IPS-18c (cell line): ENCODE results near the gene CLCN6.

Experiments
- H3K4me3 ChIP-seq: 2 replicates; pipeline ENCODE4 v1.7.0; 2013; ENCODE audit warnings: low read depth, mild to moderate bottlenecking, low read length, moderate library complexity; ENCODE audit not compliant: insufficient read depth
- H3K9me3 ChIP-seq: one replicate; pipeline ENCODE4 v1.6.1; 2013; ENCODE audit warnings: mild to moderate bottlenecking, low read length, moderate library complexity; ENCODE audit not compliant: control insufficient read depth, insufficient read depth

Gene CLCN6

DNA sequence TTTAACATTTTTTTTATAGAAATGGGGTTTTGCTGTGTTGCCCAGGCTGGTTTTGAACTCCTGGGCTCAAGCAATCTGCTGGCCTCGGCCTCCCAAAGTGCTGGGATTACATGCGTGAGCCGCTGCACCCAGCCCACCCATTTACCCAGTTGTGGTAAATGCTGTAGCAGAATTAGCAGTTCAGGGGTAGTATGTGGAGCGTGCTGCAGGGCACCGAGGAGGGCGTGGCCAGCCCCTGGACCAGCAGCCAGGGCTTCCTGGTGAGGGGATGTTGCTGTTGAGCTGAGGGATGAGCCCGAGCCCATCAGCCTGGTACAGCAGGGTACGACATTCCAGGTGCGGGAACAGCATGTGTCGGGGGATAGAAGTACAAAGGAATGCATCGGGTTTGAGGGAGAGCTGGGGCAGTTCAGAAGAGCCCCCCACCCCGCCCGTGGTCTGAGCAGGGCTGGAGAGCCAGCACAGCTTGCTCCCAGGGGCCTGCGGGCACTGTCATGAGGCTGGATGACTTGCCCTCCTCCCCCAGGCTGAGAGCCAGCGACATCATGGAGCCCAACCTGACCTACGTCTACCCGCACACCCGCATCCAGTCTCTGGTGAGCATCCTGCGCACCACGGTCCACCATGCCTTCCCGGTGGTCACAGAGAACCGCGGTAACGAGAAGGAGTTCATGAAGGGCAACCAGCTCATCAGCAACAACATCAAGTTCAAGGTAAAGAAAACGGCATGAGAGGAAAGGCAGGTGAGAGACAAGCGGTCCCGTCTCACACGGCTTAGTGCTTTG, 29.6 kb downstream of the CLCN6 start:
- H3K9me3 ChIP-seq = no peaks in the 10 kb centered on the region
- no peak overlapping the region for H3K4me3 ChIP-seq

GRCh38 chr1:11836955-11837766, 31.2 kb downstream of the CLCN6 start:
- H3K4me3 ChIP-seq = no peak overlapping the region
- H3K9me3 ChIP-seq = no peaks in the 10 kb centered on the region

DNA sequence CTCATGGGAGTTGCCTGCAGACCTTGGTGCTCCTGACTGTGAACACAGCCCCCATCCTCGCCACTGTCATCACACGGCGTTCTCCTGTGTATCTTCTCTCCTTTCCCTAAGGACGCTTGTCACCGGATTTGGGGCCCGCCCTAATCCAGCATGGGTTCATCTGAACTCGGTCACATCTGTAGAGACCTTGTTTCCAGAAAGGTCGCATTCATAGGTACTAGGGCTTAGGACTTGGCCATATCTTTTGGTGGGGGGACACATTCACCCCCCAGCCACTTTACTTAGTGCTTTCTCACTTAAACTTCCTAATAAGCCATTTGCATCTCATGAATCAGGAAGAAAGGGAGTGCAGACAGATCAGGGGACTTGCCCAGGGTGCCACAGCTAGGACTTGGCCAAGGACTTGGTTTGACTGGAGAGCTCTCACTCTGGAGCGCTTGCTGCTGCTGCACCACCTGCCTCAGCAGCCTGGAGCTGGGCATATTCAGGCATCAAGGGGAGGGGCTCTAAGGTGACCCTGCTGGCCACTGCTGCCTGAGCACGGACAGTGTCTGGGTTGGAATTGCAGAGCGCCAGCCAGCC, 31.9 kb downstream of the CLCN6 start:
- no peaks in the 10 kb centered on the region for H3K9me3 ChIP-seq

GRCh38 chr1:11838349-11839272, 32.6 kb downstream of the CLCN6 start:
- no peaks in the 10 kb centered on the region for H3K9me3 ChIP-seq
- H3K4me3 ChIP-seq = no peak overlapping the region

More for the DNA sequence above, 31.9 kb downstream of the CLCN6 start:
- H3K4me3 ChIP-seq = no peak overlapping the region

DNA sequence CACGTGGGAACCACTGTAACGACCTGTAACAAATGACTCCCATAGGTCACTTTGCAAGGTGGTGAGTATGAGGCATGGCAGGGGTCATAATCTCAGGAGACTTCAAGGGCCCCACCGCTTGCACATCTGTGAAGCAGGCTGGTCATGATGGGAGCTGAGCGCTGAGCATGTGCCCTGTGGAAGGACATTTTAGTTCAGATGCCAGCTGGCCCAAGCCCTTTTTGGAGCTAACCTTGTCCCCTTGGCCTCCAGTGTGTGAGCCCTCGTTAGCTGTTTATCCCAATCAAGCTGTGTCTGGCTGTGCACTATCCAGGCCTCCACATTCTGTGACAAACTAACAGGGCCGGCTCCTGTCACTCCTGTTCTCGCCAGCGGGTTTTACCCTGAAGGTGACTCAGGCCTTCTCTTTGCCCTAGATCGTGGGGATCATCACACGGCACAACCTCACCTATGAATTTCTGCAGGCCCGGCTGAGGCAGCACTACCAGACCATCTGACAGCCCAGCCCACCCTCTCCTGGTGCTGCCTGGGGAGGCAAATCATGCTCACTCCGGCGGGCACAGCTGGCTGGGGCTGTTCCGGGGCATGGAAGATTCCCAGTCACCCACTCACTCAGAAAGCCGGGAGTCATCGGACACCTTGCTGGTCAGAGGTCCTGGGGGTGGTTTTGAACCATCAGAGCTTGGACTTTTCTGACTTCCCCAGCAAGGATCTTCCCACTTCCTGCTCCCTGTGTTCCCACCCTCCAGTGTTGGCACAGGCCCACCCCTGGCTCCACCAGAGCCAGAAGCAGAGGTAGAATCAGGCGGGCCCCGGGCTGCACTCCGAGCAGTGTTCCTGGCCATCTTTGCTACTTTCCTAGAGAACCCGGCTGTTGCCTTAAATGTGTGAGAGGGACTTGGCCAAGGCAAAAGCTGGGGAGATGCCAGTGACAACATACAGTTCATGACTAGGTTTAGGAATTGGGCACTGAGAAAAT, 34.0 kb downstream of the CLCN6 start:
- H3K4me3 ChIP-seq = no peak overlapping the region
- no peaks in the 10 kb centered on the region for H3K9me3 ChIP-seq

DNA sequence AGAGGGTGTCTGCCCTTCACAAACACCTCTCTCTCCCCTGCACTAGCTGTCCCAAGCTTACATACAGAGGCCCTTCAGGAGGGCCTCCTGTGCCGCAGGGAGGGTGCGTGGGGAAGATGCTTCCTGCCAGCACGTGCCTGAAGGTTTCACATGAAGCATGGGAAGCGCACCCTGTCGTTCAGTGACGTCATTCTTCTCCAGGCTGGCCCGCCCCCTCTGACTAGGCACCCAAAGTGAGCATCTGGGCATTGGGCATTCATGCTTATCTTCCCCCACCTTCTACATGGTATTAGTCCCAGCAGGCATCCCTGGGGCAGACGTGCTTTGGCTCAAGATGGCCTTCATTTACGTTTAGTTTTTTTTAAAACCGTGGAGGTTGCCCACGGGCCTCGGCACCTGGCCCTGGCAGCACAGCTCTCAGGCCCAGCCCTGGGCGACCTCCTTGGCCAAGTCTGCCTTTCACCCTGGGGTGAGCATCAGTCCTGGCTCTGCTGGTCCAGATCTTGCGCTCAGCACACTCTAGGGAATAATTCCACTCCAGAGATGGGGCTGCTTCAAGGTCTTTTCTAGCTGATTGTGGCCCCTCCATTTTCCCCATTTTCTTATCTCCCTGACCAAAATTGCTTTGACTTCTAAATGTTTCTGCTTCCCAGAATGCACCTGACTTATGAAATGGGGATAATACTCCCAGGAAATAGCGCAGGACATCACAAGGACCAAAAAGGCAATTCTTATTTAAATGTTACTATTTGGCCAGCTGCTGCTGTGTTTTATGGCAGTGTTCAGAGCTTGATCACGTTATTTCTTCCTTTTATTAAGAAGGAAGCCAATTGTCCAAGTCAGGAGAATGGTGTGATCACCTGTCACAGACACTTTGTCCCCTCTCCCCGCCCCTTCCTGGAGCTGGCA, 35.5 kb downstream of the CLCN6 start:
- no peak overlapping the region for H3K4me3 ChIP-seq
- H3K9me3 ChIP-seq = no peaks in the 10 kb centered on the region

DNA sequence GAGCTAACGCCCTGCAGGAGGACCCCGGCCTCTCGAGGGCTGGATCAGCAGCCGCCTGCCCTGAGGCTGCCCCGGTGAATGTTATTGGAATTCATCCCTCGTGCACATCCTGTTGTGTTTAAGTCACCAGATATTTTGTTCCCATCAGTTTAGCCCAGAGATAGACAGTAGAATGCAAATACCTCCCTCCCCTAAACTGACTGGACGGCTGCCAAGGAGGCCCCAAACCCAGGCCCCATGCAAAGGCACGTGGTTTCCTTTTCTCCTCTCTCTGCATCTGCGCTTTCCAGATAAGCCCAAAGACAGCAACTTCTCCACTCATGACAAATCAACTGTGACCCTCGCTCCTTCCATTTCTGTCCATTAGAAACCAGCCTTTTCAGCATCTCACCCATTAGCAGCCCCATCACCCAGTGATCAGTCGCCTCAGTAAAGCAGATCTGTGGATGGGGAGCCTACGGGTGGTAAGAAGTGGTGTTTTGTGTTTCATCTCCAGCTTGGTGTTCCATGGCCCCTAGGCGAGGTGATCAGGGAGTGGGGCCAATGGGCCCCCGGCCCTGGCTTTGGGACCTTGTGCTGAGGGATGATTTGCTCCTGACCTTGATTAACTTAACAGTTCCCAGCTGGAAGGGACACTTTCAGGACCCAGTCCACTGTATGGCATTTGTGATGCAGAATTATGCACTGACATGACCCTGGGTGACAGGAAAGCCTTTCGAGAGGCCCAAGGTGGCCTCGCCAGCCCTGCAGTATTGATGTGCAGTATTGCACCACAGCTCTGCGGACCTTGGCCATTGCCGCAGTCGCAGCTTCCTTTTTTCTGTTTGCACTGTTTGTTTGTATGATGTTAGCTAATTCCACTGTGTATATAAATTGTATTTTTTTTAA, 36.4 kb downstream of the CLCN6 start:
- no peaks in the 10 kb centered on the region for H3K9me3 ChIP-seq
- H3K4me3 ChIP-seq = no peak overlapping the region

DNA sequence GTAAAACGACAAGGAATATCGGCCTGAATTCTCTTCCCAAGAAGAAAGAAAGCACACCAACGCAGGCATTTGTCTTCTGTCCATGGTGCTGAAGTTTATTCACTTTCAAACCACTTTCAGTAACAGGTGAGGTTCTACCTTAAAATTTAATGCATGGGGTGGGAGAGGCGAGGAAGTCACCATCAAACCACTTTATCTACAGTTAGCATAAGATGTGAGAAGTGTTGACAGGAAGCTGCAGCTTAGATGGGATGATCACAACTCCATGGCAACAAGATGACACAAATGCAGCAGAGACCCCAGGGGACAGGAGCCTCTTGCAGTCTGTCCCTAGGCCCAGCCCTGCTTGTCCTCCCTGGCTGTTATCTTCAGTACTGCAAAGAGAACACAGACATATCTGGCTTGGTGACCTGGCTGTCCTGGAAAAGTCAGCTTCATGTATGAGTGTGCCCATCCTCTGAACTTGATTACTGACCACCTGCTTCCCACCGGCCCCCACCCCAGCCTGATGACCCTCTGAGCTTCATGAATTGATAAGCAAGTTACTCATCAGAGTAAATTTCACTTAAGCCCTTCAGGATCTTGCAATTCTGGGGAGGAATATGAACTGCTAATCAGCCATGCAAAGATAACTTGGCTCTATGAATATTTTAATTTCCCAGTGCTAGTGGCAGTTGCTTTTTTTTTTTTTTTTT, 39.8 kb downstream of the CLCN6 start:
- Histone ChIP-seq H3K9me3 (no peaks in the 10 kb centered on the region), H3K4me3 (no peak overlapping the region)

DNA sequence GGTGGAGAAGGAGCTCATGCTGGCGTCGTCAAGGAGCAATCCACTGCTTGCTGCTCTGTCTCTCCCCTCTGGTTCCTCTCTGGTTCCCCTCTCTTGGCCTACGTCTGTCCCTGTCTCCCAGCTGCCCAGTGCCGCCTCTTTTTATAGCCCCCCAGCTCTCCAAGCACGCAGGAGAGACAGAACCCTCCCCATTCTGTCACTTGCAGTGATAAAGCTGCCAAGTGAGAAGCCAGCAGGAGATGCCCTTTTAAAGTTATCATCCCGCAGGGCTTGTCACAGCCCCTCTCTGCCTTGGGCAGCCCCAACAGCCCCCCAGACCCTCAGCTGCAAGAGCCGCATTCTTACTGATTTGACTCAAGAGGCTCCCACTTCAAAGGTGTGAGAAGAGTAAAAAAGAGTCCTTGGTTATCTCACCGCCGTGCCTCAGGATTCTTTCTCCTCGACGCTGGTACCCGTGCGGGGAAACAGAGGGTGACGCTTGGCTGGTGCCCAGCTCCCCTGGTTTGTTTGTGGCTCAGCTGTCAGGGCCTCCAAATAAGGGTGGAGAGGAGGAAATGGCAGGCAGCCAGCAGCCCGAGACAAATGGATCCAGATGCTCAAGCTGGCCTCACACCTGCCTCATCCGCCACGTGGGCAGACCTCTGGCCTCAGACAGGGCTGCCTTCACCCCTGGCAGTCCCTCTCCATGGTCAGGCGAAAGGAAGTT, 41.8 kb downstream of the CLCN6 start, which contains the start of gene NPPA:
Gene NPPA, minus strand, starts transcription at position 117 of the 706 bp plus-strand sequence. Its CDS starts 99 bp downstream, at position 18.
- no peak within 1 kb of the TSS for H3K4me3 ChIP-seq
- H3K9me3 ChIP-seq = no peaks in the 10 kb centered on the region

- H3K4me3 ChIP-seq = no peak overlapping the region
- no peaks in the 10 kb centered on the region for H3K9me3 ChIP-seq
Observed at GRCh38 chr1:11848373-11848700, 42.3 kb downstream of the CLCN6 start.

GRCh38 chr1:11850156-11850555, 44.2 kb downstream of the CLCN6 start:
- no peak overlapping the region for H3K4me3 ChIP-seq
- H3K9me3 ChIP-seq = no peaks in the 10 kb centered on the region

GRCh38 chr1:11851180-11851579, 45.2 kb downstream of the CLCN6 start:
- Histone ChIP-seq H3K4me3 (no peak overlapping the region), H3K9me3 (no peaks in the 10 kb centered on the region)

- Histone ChIP-seq H3K9me3 (no peaks in the 10 kb centered on the region), H3K4me3 (no peak overlapping the region)
Observed at GRCh38 chr1:11854519-11854918, 48.5 kb downstream of the CLCN6 start.
